DOHH2 (cell line): ENCODE results near the gene TMEM186.
A peak's percentile ranks its signal among the peaks of the same experiment; 100 is the strongest.
"Not testable (repeated sequence)": the region's sequence is repeated elsewhere in the genome, so short reads cannot be mapped to it uniquely, and the experiment has no call there.

Experiments
- H3F3A ChIP-seq: fragments of 200-600 bp; sonication (generic), shearing (Covaris generic); 2 replicates; pipeline ENCODE4 v1.6.0; 2016; ENCODE audit warnings: antibody characterized with exemption, mild to moderate bottlenecking; ENCODE audit not compliant: control insufficient read depth, insufficient read depth
- H3K27ac ChIP-seq: fragments of 200-600 bp; sonication (generic); 2 replicates; pipeline ENCODE4 v1.5.1; 2014; ENCODE audit warnings: low read depth, mild to moderate bottlenecking, low read length, moderate library complexity
- H3K27me3 ChIP-seq: fragments of 200-600 bp; sonication (generic); 2 replicates; pipeline ENCODE4 v1.6.1; 2014; ENCODE audit warnings: mild to moderate bottlenecking, low read length, mixed read lengths; ENCODE audit not compliant: control insufficient read depth
- H3K36me3 ChIP-seq: fragments of 200-600 bp; sonication (generic); 2 replicates; pipeline ENCODE4 v1.6.1; 2014; ENCODE audit warnings: mild to moderate bottlenecking, low read length, moderate library complexity, mixed read lengths; ENCODE audit not compliant: control insufficient read depth
- H3K4me1 ChIP-seq: fragments of 200-600 bp; sonication (generic); 2 replicates; pipeline ENCODE4 v1.6.1; 2014; ENCODE audit warnings: mild to moderate bottlenecking, low read length, mixed read lengths; ENCODE audit not compliant: control insufficient read depth
- H3K4me2 ChIP-seq: fragments of 200-600 bp; sonication (generic); 2 replicates; pipeline ENCODE4 v1.6.0; 2014; ENCODE audit warnings: mild to moderate bottlenecking, low read length, moderate library complexity
- H3K4me3 ChIP-seq: fragments of 200-600 bp; sonication (generic); 2 replicates; pipeline ENCODE4 v1.5.1; 2014; ENCODE audit warnings: mild to moderate bottlenecking, low read length, mixed read lengths
- H3K79me2 ChIP-seq: fragments of 200-600 bp; sonication (generic); 2 replicates; pipeline ENCODE4 v1.6.1; 2014; ENCODE audit warnings: mild to moderate bottlenecking, low read length, mixed read lengths; ENCODE audit not compliant: control insufficient read depth
- H3K9me2 ChIP-seq: fragments of 200-600 bp; sonication (generic); replicated peaks from 2 replicates; pipeline ENCODE4 v1.6.1; 2014; ENCODE audit warnings: mild to moderate bottlenecking, low read length, mixed read lengths; ENCODE audit not compliant: control insufficient read depth
- H3K9me3 ChIP-seq: fragments of 200-600 bp; sonication (generic); 2 replicates; pipeline ENCODE4 v1.6.1; 2014; ENCODE audit warnings: antibody characterized with exemption, low read length, mixed read lengths; ENCODE audit not compliant: control insufficient read depth, insufficient read depth
- H4K20me1 ChIP-seq: fragments of 200-600 bp; sonication (generic); 2 replicates; pipeline ENCODE4 v1.6.0; 2014; ENCODE audit warnings: low read depth, mild to moderate bottlenecking, antibody characterized with exemption, low read length, moderate library complexity; ENCODE audit not compliant: control insufficient read depth, insufficient read depth
- CTCF ChIP-seq: fragments of 200-600 bp; sonication (generic); IDR thresholded peaks from one replicate; pipeline ENCODE4 v1.5.1; 2014; ENCODE audit warnings: antibody characterized with exemption, mild to moderate bottlenecking, low read depth, low read length; ENCODE audit not compliant: poor library complexity, severe bottlenecking
- EZH2phosphoT487 ChIP-seq: fragments of 200-600 bp; sonication (generic); IDR thresholded peaks from 2 replicates; pipeline ENCODE4 v1.6.1; 2017; ENCODE audit warnings: borderline replicate concordance, mild to moderate bottlenecking, antibody characterized with exemption, low read length, moderate library complexity, mixed read lengths

TMEM186 gene

GRCh38 chr16:8795091-8795490 lies 2.3 kb downstream of the TMEM186 start:
- H3K9me3 ChIP-seq, result no peaks in the 10 kb centered on the region
- no peaks in the 10 kb centered on the region for H3K27me3 ChIP-seq
- peaks cover 69% of the 10 kb centered on the region for H3K79me2 ChIP-seq
- H3K27ac ChIP-seq, result no peak overlapping the region
- peaks cover 39% of the 10 kb centered on the region for H3K36me3 ChIP-seq
- peaks cover 16% of the 10 kb centered on the region for H4K20me1 ChIP-seq
- TF ChIP-seq EZH2phosphoT487 (no peak), CTCF (no peak)
- peaks cover 5% of the 10 kb centered on the region; the same call in 1 of the 2 replicates for H3F3A ChIP-seq
- peaks cover 38% of the 10 kb centered on the region for H3K4me1 ChIP-seq
- no peaks in the 10 kb centered on the region for H3K9me2 ChIP-seq
- no peak overlapping the region for H3K4me3 ChIP-seq
- H3K4me2 ChIP-seq, result peak overlapping the region; percentile 92; the same call in 1 of the 2 replicates

- H3K9me2 ChIP-seq, result no peaks in the 10 kb centered on the region
- H3K9me3 ChIP-seq, result no peaks in the 10 kb centered on the region
- H3K36me3 ChIP-seq, result no peaks in the 10 kb centered on the region
- no peak overlapping the region for H3K4me2 ChIP-seq
- 0 out of 2 replicates have a peak, but pooled peaks cover 3% of the 10 kb centered on the region for H4K20me1 ChIP-seq
- peaks cover 11% of the 10 kb centered on the region for H3K79me2 ChIP-seq
- no peak overlapping the region for H3K27ac ChIP-seq
- no peak for TF ChIP-seq CTCF
- TF ChIP-seq EZH2phosphoT487, result no peak
- peaks cover 6% of the 10 kb centered on the region; the same call in 1 of the 2 replicates for H3K4me1 ChIP-seq
- H3K27me3 ChIP-seq, result no peaks in the 10 kb centered on the region
- H3F3A ChIP-seq, result peaks cover 5% of the 10 kb centered on the region; the same call in 1 of the 2 replicates
- H3K4me3 ChIP-seq, result no peak overlapping the region
Observed at GRCh38 chr16:8788578-8789172, 8.8 kb downstream of the TMEM186 start.

GRCh38 chr16:8786316-8786715 lies 11.1 kb downstream of the TMEM186 start:
- not testable (repeated sequence) for H3K4me3 ChIP-seq, H3K4me1 ChIP-seq, H3K9me2 ChIP-seq, H4K20me1 ChIP-seq, H3K4me2 ChIP-seq, H3K79me2 ChIP-seq, H3K9me3 ChIP-seq, H3K27ac ChIP-seq, H3K27me3 ChIP-seq, H3F3A ChIP-seq, H3K36me3 ChIP-seq

GRCh38 chr16:8785408-8785807 lies 12.0 kb downstream of the TMEM186 start:
- H3K79me2 ChIP-seq, result no peaks in the 10 kb centered on the region
- H4K20me1 ChIP-seq, result no peaks in the 10 kb centered on the region
- no peaks in the 10 kb centered on the region for H3K9me3 ChIP-seq
- TF ChIP-seq EZH2phosphoT487, result no peak
- no peak for TF ChIP-seq CTCF
- H3K4me2 ChIP-seq, result no peak overlapping the region
- no peaks in the 10 kb centered on the region for H3K4me1 ChIP-seq
- H3K4me3 ChIP-seq, result no peak overlapping the region
- H3K27ac ChIP-seq, result no peak overlapping the region
- no peaks in the 10 kb centered on the region for H3K27me3 ChIP-seq
- no peaks in the 10 kb centered on the region for H3F3A ChIP-seq
- H3K36me3 ChIP-seq, result no peaks in the 10 kb centered on the region
- H3K9me2 ChIP-seq, result no peaks in the 10 kb centered on the region
